GM19397 (cell line): ENCODE results near the gene CACNG1.

Experiments
- ATAC-seq: cut with Tn5 transposase; IDR thresholded peaks from one replicate; pipeline ENCODE4 v1.9.1; 2021; ENCODE audit warnings: mild to moderate bottlenecking, moderate library complexity; ENCODE audit not compliant: unreplicated experiment

The CACNG1 gene

DNA sequence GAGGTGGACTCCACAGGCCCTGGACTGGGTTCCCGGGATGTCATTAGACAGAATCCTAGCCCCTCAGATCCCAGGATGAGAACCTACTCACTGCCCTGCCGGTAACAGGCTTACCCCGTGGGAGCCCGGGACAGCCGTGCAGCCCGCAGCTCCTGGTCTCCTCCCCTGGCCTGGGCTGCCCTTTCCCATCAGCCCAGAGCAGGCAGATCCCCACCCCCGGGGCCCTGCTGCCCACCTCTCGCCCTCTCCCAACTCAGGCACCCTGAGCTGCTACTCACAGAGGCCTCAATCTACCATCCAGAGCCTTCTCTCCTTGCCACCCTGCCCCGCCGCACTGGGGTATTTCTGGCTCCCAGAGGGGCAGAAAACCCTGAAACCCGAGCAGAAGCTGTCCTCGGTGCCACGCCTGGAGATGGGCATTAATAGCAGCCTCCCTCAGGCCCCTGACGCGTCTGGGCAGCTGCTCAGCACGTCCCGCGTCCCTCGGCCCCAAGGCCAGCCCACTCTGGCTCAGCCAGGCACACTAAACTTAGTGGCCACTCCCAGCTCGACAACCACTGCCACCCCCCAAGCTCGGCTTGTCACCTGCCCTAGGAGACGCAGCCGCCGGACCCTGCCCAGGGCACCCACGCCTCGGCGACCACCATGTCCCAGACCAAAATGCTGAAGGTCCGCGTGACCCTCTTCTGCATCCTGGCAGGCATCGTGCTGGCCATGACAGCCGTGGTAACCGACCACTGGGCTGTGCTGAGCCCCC is at the start of gene CACNG1:
TSS of gene CACNG1 (plus strand) at position 539 of the 757 bp plus-strand sequence. CDS start at position 646, 107 bp downstream.
- ATAC-seq, result no peak

DNA sequence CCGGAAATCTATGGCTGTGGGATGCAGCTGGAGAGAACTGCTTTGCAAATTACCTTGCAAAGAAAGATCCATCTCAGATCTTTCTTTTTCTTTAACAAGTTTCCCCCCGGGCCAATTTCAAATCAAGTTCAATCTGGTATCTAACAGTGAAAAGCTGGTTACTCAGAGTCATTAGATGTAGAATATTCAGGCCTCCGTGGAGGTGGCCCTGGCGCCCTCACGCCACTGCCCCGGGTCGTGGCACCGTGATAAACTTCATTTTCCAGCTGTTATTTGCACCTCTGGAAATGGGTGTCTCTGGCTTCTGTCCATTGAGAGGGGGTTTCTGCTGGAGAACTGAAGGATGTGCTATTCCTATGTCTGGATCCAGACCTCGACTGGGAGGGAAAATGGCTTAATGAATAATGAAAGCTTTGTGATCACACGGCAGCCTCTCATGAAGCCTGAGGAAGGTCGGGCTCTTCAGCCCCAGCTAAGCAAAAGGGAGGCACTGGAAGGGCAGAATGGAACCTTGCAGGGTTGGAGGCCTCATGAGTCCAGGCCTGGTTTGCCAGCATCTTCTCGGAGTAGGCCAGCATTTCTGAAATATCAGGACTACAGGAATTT is 49.3 kb upstream of the CACNG1 start:
- no peak for ATAC-seq

DNA sequence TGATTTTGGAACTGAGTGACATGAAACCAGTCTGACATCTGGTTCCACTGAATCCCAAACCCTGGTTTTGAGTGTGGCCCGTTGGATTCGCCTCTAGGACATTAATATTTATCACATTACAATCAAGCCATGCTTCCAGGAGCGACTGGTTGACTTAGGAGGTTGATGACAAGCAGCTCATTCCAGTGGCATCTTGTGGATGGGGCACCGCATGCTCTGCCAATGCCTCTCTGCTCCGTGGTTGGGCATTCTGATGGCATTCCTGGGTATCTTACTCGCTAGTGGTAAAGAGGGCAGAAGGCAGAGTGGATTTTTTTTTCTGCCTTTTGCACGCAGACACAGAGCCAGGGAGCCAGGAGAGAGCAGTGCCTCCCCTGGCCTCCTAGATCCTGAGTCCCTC is 48.4 kb upstream of the CACNG1 start:
- ATAC-seq, result no peak

DNA sequence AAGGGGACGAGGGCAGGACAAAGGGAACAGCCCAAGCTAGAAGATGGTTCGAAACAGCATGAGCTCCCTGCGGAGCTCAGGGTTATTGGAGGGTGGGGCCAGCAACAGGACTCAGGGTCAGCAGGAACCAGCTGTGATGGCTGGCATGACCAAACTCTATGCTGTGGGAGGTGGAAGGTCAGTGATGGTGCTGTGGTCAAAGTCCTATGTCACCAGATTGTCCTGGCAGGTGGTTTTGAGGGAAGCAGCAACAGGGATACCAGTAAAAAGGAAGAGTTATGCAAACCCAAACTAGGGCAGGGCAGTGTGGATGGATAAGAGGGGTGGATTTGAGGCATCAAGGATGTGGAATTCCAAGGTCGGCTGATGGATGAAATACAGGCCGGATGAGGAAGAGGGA is 47.4 kb upstream of the CACNG1 start:
- no peak for ATAC-seq

GRCh38 chr17:67003231-67003630 is 41.1 kb upstream of the CACNG1 start:
- ATAC-seq, result no peak

DNA sequence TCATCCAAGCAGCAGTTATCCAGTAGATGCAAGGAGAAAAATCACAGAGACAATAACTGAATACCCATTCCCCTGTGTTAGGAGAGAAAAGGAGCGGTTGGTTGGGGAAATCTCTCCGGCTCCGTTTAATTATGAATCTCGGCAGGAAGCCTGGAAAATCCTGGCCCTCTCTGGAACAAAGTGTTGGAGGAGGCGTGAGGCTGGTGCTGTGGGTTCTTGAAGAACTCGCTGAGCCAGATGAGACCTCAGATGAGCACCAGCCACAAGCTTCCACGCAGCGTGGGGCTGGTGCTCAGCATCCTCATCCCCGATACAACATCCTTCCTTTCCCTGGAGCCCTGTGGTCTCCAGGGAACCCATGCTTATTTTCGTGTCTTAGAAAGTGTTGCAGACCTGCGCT is 40.2 kb upstream of the CACNG1 start:
- no peak for ATAC-seq

DNA sequence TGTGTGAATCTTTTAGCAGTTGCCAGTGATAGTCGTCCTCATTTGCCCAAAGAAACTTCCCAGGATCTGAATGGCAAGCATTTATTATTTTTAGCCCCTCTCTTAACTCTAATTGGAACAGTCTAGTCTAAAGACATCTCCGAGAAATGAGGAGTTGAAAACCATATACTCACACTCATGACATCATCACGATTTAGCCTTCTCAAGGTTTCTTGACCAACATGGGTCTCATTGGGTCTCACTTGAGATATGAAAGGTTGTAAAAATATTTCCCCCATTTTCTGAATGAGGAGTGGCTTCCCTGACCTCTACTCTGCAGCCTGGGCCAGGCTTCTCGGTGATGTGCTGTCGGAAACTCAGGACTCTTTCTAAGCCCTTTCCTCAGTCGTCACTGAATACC is 37.1 kb upstream of the CACNG1 start:
- no peak for ATAC-seq

- ATAC-seq, result no peak
These were observed 36.3 kb upstream of the CACNG1 start for GRCh38 chr17:67008101-67008500.

DNA sequence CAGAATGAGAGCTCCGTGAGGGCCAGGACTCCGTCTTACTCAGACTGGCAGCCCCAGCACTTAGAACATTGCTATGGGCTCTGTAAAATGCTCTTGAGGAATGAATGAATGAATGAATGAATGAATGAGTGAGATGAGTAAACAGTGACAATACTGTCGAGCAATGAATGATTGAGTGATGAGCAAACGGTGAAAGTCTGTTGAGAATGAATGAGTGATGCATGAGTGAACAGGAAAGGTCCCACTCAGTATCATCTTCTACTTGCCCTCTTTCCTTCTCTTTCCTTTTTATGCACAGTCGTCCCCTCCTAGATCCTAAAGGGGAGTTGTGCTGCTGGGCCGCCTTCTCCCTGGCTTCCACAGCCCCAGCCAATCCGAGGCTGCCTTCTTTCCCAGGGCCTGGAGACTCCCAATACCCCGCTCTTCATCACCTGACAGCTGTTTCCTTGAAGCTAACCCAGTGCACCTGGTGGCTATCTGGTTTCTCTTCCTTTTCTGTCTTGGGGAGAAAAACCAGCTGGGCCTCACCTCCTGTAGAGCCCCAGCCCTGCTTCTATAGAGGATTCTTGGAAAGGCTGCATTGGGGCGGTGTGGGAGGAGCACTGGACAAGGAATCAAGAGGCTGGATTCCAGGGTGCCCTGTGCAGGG is 32.7 kb upstream of the CACNG1 start:
- ATAC-seq, result no peak

DNA sequence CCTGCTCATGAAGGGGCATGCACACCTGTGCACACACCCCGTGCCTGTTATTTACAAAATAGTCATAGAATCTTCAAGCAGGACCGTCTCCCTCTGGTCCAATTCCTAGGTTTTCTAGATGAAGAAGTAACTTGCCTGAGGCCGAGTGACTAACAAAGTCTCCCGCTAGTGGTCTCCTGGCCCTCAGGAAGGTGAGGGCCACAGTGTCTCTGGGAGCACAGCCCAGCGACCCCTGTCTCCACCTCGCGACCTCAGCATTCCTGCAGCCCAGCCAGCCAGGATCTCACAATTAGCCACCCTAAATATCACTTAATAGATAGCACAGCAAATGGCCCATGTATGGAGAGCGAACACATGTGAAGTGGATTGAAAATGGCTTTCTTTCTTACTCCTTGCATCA is 30.5 kb upstream of the CACNG1 start:
- no peak for ATAC-seq

DNA sequence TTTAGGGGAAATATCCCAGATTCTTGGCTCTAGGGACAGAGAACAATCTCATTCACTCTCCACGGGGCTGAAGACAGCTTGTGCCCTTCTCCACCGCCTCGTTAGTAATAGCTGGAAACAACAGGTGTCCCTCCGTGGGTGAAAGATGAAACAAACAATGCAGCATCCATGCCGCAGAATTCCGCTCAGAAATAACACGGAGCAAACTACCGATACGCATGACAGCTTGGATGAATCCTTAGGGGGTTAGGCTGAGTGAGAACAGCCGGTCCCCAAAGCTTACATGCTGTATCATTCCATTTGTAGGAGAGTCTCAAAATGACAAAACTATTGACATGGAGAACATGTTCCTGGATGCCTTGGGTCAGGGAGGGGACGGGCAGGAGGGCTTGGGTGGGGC is 29.4 kb upstream of the CACNG1 start:
- no peak for ATAC-seq

GRCh38 chr17:67016039-67016762 is 28.2 kb upstream of the CACNG1 start:
- ATAC-seq, result no peak

DNA sequence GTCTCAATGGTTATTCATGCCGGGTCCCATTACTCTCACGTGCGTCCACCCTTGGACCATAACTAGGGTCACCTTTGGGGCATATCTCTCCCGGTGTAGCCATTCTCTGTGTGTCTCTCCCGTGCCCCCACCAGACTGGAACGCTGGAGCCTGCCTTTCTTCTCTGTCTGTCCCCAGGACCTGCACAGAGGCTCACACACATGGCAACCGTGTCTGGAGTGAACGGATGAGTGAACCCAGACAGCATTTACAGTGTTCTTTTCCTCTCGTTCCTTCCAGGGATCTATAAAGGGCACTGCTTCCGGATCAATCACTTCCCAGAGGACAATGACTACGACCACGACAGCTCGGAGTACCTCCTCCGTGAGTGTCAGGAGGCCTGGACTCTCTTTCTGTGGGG is 26.4 kb upstream of the CACNG1 start:
- no peak for ATAC-seq

DNA sequence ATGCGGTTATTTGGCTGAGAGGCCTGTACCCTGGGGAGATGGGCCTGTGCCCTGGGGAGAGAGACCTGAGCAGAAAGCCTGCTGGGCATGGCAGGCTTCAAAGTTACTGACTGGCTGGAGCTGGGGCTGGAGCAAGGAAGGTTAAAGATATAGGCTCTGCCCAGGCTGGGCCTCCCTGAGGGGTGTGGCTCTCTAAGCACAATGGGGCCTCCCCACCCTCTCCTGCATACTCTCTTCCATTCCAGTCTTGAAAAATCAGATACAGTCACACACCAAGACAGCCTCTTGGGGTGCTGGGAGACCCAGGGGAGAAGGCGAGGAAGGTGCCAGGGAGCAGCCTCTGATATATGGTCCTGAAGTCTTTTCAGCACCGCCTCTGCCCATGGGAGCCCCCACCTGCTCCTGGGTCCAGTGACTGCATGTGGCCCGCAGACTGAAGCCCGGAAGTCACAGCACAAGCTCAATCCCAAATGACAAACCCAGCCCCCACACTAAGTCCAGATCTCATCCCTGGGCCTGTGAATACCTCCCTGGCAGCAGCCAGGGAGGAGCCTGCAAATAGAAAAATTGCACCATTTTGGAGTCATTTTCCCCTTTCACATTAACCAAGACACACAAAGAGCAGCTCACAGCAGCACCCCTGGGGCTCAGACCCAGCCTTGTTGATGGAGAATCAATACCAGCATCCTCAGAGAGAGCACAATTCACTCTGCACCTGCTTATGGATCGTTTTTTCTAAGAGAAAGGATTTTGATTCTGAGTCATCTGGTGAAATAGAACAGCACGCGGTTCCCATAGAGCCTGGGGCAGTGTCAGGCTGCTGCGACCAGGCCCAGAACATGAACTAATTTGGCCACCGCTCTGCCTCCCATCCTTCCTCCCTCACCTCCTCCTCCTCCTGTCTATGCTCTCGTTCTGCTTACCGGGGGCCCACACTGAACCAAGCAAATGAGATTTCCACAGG is 25.6 kb upstream of the CACNG1 start:
- ATAC-seq, result no peak

DNA sequence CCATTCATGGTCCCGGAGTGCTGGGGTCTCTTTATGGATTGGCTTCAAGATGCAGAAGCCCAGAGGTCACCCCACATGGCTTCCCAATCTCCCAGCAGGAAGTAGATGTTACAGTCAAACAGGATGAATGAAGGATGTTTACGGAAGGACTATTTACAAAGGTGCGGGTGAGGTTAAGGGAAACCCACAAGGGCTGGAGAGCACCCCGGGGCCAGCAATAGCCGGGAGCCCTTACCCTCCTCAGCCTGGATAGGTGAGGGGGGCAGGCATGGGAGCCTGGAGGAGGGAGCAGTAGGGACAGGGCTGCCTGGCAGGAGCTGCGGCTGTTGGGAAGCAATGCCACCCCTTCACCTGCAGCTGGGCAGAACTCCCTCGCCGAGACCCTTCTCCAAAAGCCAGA is 24.5 kb upstream of the CACNG1 start:
- ATAC-seq, result no peak

DNA sequence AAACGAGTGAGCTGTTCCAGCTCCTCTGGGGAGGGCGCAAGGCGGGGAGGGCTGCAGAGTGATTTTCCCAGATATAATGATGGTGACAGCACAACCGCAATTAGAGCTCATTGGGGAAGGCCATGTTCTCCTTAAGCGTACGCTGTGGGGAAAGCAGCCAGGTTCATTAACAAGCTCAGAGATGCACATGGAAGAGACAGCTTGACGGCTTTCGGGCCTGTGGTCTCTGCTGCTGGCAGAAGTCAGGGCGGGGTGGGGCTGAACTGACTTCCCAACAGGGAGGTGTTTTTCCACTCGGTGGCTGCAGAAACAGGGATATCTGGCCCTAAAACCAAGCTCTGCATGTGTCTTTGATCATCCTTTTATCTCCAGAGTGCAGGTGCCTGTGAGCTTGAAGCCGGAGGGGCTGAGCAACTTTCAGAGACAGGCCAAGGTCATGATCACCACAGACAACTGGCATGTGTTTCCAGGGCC is 24.0 kb upstream of the CACNG1 start:
- ATAC-seq, result no peak

DNA sequence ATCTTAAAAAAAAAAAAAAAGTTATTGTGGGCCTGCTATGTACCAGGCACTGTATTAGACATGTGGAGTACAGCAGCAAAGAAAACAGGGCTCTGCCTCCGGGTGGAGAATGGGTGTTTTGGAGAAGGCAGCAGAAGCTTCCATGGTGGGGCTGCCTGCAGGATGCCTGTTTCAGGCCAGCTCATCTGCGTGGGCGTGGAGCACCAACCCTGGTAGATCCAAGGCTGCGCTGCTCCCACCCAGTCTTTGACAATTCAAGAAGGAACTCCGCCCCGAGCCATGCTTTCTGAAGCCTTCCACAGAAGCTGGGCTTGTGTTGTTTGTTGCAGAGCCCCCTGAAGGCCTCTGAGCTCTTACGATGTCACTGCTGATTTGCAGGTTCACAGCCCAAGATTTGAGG is 23.2 kb upstream of the CACNG1 start:
- no peak for ATAC-seq

GRCh38 chr17:67021743-67022450 is 22.5 kb upstream of the CACNG1 start:
- no peak for ATAC-seq

GRCh38 chr17:67022451-67022810 is 21.9 kb upstream of the CACNG1 start:
- no peak for ATAC-seq

- no peak for ATAC-seq
These were observed 19.6 kb upstream of the CACNG1 start for GRCh38 chr17:67024736-67025135.
